ENCODE data around the gene QRFPR. TPM values are rescaled to one million over a fixed set of nuclear protein-coding genes. Genes with fewer than 3 reads are reported as not detected.

QRFPR gene
- total RNA-seq, 1 donor from 2014 or later, result 0.21 TPM

- Histone ChIP-seq H3K36me3 (no peaks in the 10 kb centered on the region), H3K4me3 (no peak overlapping the region), H3K27ac (no peak overlapping the region), H3K9me3 (no peaks in the 10 kb centered on the region), H3K27me3 (no peaks in the 10 kb centered on the region), H3K4me1 (no peaks in the 10 kb centered on the region)
- intact Hi-C loops (cut with DNase I), result no loop called here
- DNase-seq (ENCODE audit: low spot score in 2 of 2), result no peak
- no peak for TF ChIP-seq CTCF (IDR thresholded peaks at IDR 0.05)
Measured at GRCh38 chr4:121377076-121377475, 3.7 kb downstream of the QRFPR start.

GRCh38 chr4:121376556-121376955, 4.3 kb downstream of the QRFPR start:
- Histone ChIP-seq H3K27ac (no peak overlapping the region), H3K36me3 (no peaks in the 10 kb centered on the region), H3K27me3 (no peaks in the 10 kb centered on the region), H3K4me3 (no peak overlapping the region), H3K4me1 (no peaks in the 10 kb centered on the region), H3K9me3 (no peaks in the 10 kb centered on the region)
- no peak for TF ChIP-seq CTCF (IDR thresholded peaks at IDR 0.05)
- no peak for DNase-seq (ENCODE audit: low spot score in 2 of 2)
- intact Hi-C loops (cut with DNase I), result no loop called here

GRCh38 chr4:121376097-121376496, 4.7 kb downstream of the QRFPR start:
- no peaks in the 10 kb centered on the region for H3K9me3 ChIP-seq
- TF ChIP-seq CTCF (IDR thresholded peaks at IDR 0.05), result no peak
- no peaks in the 10 kb centered on the region for H3K4me1 ChIP-seq
- intact Hi-C loops (cut with DNase I), result no loop called here
- no peak overlapping the region for H3K27ac ChIP-seq
- no peak overlapping the region for H3K4me3 ChIP-seq
- no peaks in the 10 kb centered on the region for H3K36me3 ChIP-seq
- DNase-seq (ENCODE audit: low spot score in 2 of 2), result no peak
- H3K27me3 ChIP-seq, result no peaks in the 10 kb centered on the region

- Histone ChIP-seq H3K36me3 (no peaks in the 10 kb centered on the region), H3K27me3 (no peaks in the 10 kb centered on the region), H3K27ac (no peak overlapping the region), H3K4me3 (no peak overlapping the region), H3K9me3 (no peaks in the 10 kb centered on the region), H3K4me1 (no peaks in the 10 kb centered on the region)
- DNase-seq (ENCODE audit: low spot score in 2 of 2), result no peak
- intact Hi-C loops (cut with DNase I), result no loop called here
- no peak for TF ChIP-seq CTCF (IDR thresholded peaks at IDR 0.05)
Measured at GRCh38 chr4:121375262-121375661, 5.6 kb downstream of the QRFPR start.

GRCh38 chr4:121373841-121374240, 7.0 kb downstream of the QRFPR start:
- Histone ChIP-seq H3K9me3 (no peaks in the 10 kb centered on the region), H3K4me3 (no peak overlapping the region), H3K4me1 (no peaks in the 10 kb centered on the region), H3K27ac (no peak overlapping the region), H3K36me3 (no peaks in the 10 kb centered on the region), H3K27me3 (no peaks in the 10 kb centered on the region)
- intact Hi-C loops (cut with DNase I), result no loop called here
- DNase-seq (ENCODE audit: low spot score in 2 of 2), result no peak
- no peak for TF ChIP-seq CTCF (IDR thresholded peaks at IDR 0.05)

- no peak overlapping the region for H3K4me3 ChIP-seq
- intact Hi-C loops (cut with DNase I), result loop anchor here (2.0 kb wide), 2 partner anchors 286 to 366 kb away; no protein-coding TSS in a partner anchor
- no peaks in the 10 kb centered on the region for H3K9me3 ChIP-seq
- no peaks in the 10 kb centered on the region for H3K27me3 ChIP-seq
- H3K36me3 ChIP-seq, result no peaks in the 10 kb centered on the region
- TF ChIP-seq CTCF (IDR thresholded peaks at IDR 0.05), result peak in 2 of 3 experiments; percentile 45 to 54
- no peak for DNase-seq (ENCODE audit: low spot score in 2 of 2)
- no peaks in the 10 kb centered on the region for H3K4me1 ChIP-seq
- no peak overlapping the region for H3K27ac ChIP-seq
Measured at GRCh38 chr4:121370729-121371325, 10.0 kb downstream of the QRFPR start.
